Vagina (tissue), 2 donors: ENCODE measurements around the gene SMC3.

Experiments used
- CTCF ChIP-seq, 3 experiments: fragments of 450-650 bp in 2 of 3; fragments of 200-600 bp in 1 of 3; sonication (generic) in 1 of 3; IDR thresholded peaks; one replicate each; pipeline ENCODE4 v1.5.1; 2017 to 2019; ENCODE audit warnings: antibody characterized with exemption in 3 of 3, mild to moderate bottlenecking in 2 of 3, moderate library complexity in 2 of 3
- POLR2A ChIP-seq, 2 donors: fragments of 450-650 bp; IDR thresholded peaks; one replicate each; pipeline ENCODE4 v1.6.1; 2017; ENCODE audit warnings: antibody characterized with exemption in 2 of 2, mild to moderate bottlenecking in 2 of 2, moderate library complexity in 2 of 2
- POLR2AphosphoS5 ChIP-seq, 2 donors: sonication (generic); formaldehyde crosslinking; IDR thresholded peaks; one replicate each; pipeline ENCODE4 v1.9.0; 2017; ENCODE audit warnings: antibody characterized with exemption in 2 of 2, mild to moderate bottlenecking in 2 of 2, low read depth in 1 of 2; ENCODE audit not compliant: insufficient read depth in 1 of 2

GRCh38 chr10:110652475-110653118, 85.1 kb downstream of the SMC3 start:
- no peak for TF ChIP-seq CTCF (IDR thresholded peaks at IDR 0.05)
- no peak for TF ChIP-seq POLR2AphosphoS5 (IDR thresholded peaks at IDR 0.05; ENCODE audit: insufficient read depth in 1 of 2, low read depth in 1 of 2)
- TF ChIP-seq POLR2A (IDR thresholded peaks at IDR 0.05), result no peak
